Erythroblast (primary cell): ENCODE data around the gene IGSF8.
"Not testable (repeated sequence)": the region's sequence is repeated elsewhere in the genome, so short reads cannot be mapped to it uniquely, and the experiment has no call there.

Experiments used
- DNase-seq, 2 experiments: peaks; one replicate each; lab custom pipeline; 2025; lab: John Stamatoyannopoulos, UW
- GATA1 ChIP-seq: IDR thresholded peaks from 2 replicates; pipeline ENCODE4 v1.6.1; 2011; ENCODE audit warnings: low read depth, mild to moderate bottlenecking, control low read depth, low read length, moderate library complexity
- POLR2A ChIP-seq: IDR thresholded peaks from 2 replicates; pipeline ENCODE4 v1.6.1; 2011; ENCODE audit warnings: mild to moderate bottlenecking, low read length

Gene IGSF8

DNA sequence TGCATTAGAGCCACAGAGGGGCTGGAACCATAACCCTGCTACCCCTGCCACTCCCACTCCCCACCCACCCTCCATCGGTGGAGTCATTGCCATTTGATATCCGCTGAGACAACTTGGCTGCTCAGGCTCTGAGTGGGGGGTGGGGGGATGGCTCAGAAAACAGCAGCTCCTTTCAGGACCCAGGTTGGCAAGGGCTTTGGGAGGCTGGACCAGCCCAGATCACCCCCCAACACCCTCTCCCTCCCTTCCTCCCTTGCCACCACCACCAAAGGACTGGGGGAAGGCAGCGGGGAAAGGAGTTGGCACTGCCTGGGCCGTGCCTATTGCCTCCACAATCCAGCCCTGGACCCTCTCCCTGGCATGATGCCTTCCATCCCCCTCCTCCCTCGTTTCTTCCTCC, 30.2 kb downstream of the IGSF8 start:
- DNase-seq: no peak
- no peak for TF ChIP-seq POLR2A
- TF ChIP-seq GATA1: no peak

- TF ChIP-seq GATA1 (no peak), POLR2A (no peak)
- no peak for DNase-seq
These were observed 31.3 kb downstream of the IGSF8 start for GRCh38 chr1:160066829-160067745.

DNA sequence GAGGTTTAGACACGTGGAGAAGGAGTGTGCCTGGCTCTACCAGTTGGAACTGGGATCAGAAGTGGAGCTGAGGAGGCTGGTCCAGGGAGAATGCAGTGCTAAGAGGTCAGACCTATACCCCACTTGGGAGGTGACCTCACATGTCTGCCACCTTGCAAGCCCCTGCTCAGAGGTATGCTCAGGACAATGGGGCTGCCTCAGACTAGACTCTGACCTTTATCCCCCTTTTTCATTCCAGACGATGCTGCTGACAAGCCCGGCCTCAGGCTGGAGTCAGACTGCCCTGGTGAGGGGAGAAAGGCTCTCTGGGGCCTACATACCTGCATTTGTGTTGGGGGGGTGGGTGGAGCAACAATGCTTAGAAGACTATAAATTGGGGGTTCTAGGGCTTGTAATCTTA, 33.7 kb downstream of the IGSF8 start:
- TF ChIP-seq GATA1: no peak
- TF ChIP-seq POLR2A: no peak
- no peak for DNase-seq

DNA sequence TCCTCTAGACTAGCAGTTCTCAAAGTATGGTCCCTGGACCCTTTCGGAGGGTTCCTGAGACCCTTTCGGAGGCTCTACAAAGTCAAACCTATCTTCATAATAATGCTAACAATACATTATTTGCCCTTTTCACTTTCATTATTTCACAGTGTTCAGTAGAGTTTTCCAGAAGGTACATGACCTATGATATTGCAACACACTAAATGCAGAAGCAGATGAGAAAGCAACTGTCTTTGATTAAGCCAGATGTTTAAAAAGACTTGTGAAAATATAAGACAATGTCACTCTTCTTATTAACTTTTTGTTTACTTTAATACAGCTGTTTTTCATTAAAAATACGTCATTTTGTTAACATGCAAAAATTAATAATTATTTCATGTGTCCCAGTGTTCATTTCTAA, 34.3 kb downstream of the IGSF8 start:
- TF ChIP-seq POLR2A: no peak
- no peak for TF ChIP-seq GATA1
- DNase-seq: no peak

DNA sequence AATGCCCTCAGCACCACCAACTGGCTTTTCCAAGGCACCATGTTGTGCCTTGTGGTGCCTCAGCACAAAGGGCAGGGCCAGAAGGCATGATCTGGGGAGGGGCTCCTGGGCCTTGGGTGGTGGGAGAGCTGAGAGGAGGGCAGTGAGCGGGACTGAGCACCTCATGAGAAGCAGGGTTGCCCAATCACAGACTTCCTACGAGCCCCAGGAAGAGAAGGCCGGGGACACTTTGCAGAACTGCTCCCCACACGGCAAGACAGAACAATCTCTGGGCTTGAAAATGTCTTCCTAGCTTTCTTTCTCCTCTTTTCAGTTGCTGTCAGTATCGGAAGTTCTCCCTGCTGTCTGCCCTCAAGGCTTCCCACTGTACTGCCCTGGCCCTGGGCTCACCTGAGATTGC, 35.2 kb downstream of the IGSF8 start:
- DNase-seq: no peak
- TF ChIP-seq POLR2A (no peak), GATA1 (no peak)

DNA sequence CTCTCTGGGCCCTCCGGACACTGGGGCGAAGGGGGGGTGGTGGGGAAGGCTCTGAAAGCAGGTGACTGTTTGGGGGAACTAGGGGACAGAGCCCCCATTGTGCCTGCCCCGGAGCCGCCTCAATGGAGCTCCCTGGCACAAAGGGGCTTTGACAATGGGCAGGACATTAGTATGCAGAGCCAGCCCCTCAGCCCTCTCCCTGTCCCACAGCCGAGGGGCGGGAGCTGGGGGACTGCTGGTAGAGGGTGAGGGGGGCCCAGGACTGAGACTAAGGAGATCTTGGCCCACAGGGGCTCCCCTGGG, 36.2 kb downstream of the IGSF8 start:
- TF ChIP-seq POLR2A (no peak), GATA1 (no peak)

GRCh38 chr1:160061369-160062229, 36.8 kb downstream of the IGSF8 start:
- DNase-seq: no peak
- TF ChIP-seq GATA1 (no peak), POLR2A (no peak)

More for the DNA sequence above, 36.2 kb downstream of the IGSF8 start:
- DNase-seq: no peak

DNA sequence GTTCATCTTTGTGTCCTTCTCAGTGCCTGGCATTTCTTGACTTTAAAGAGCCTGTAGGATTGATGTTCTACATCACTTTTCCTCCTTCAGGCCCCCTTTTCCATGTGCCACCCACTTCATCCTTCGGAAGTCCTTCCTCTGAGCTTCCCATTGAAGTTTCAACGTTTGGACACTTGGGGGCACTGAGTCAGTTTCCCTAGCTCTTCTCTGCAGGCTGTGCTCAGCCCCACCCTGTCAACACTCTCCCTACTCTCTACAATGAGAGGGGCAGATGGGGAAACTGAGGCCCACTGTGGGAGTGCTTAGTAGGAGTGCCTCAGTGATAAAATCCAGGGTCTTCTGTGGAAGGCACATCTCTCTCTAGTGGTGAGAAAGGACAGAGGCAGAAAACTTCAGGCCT, 40.3 kb downstream of the IGSF8 start:
- TF ChIP-seq POLR2A: no peak
- TF ChIP-seq GATA1: no peak
- no peak for DNase-seq

DNA sequence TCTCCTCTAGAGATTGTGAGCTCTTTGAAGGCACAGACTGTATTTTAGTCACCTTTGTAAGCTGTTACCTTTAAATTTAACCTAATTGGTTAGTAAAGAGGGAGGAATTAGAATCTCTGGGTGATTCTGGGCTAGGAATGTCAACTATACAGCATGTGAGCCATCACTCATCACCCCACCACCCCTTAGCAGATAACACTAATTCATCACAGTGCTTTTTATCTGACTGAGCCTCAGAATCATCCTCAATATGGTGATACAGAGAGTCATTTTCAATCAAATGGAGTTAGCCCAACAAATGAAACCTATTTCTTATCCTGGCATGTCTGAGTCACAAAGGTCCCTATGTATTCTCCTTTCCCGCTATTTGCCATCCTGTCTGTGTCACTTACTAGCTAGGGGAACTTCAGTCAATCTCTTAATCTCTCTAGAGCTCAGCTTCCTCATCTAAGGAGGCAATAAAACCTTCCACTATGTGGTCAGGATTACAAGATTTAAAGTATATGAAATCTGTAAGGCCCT, 41.7 kb downstream of the IGSF8 start:
- TF ChIP-seq POLR2A (no peak), GATA1 (no peak)
- no peak for DNase-seq

GRCh38 chr1:160053548-160054365, 44.7 kb downstream of the IGSF8 start:
- TF ChIP-seq POLR2A (no peak), GATA1 (no peak)
- DNase-seq: no peak

DNA sequence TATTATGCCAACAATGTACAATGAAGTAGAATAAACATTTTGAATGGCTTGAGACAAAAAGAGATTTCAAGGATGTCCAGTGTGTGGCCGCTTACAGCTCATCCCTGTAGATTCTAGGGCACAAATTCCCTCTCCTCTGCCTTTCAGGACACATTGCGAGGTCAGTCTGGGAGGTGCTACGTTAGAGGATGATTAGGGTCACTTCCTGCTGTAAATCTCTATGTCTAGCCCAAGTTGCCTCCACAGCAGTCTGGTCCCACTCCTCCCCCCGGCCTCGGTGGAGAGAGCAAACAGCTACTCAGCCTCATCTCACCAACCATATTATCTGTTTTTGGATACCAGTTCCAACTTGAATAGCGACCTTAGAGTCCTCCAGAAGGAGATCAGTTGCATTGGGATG, 45.5 kb downstream of the IGSF8 start:
- TF ChIP-seq POLR2A (no peak), GATA1 (no peak)
- no peak for DNase-seq

GRCh38 chr1:160050619-160051018, 47.8 kb downstream of the IGSF8 start:
- TF ChIP-seq POLR2A: no peak
- TF ChIP-seq GATA1: no peak
- no peak for DNase-seq

DNA sequence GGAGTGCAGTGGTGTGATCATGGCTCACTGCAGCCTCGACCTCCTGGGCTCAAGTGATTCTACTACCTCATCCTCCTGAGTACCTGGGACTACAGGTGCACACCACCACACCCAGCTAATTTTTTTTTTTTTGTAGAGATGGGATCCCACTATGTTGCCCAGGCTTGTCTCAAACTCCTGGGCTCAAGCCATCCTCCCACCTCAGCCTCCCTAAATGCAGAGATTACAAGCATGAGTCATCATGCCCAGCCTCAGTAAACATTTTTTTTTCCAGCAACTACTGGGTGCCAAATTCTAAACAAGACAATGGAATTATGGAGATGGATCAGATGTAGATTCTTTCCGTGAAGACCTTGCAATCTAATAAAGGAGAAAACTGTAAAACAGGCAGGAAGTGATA, 48.2 kb downstream of the IGSF8 start:
- DNase-seq: not testable (repeated sequence)
